Nephron progenitor cell (in vitro differentiated cells): ENCODE results near the gene ERLIN1.

Experiments used
- DNase-seq: peaks from one replicate; pipeline ENCODE4 v3.0.0; 2021
- H3K27ac Mint-ChIP-seq: 2 replicates; pipeline ENCODE4 v1.8.0; 2021; ENCODE audit warnings: mild to moderate bottlenecking, moderate library complexity, mixed read lengths
- H3K27me3 Mint-ChIP-seq: 2 replicates; pipeline ENCODE4 v1.8.0; 2021; ENCODE audit warnings: mild to moderate bottlenecking, low read depth, mixed read lengths; ENCODE audit not compliant: poor library complexity
- H3K36me3 Mint-ChIP-seq: 2 replicates; pipeline ENCODE4 v1.8.0; 2021; ENCODE audit warnings: low read depth, mixed read lengths
- H3K4me1 Mint-ChIP-seq: 2 replicates; pipeline ENCODE4 v1.8.0; 2021; ENCODE audit warnings: mixed read lengths
- H3K4me3 Mint-ChIP-seq: 2 replicates; pipeline ENCODE4 v1.8.0; 2021; ENCODE audit warnings: mild to moderate bottlenecking, moderate library complexity, mixed read lengths
- H3K9me3 Mint-ChIP-seq: 2 replicates; pipeline ENCODE4 v1.8.0; 2021; ENCODE audit warnings: mild to moderate bottlenecking, moderate library complexity, mixed read lengths
- TF ChIP-seq, protein P1 (sequence below): fragments of 200-600 bp; sonication (generic); IDR thresholded peaks from 2 replicates; pipeline ENCODE4 v1.5.0; 2021; ENCODE audit warnings: antibody characterized with exemption

The ERLIN1 gene

DNA sequence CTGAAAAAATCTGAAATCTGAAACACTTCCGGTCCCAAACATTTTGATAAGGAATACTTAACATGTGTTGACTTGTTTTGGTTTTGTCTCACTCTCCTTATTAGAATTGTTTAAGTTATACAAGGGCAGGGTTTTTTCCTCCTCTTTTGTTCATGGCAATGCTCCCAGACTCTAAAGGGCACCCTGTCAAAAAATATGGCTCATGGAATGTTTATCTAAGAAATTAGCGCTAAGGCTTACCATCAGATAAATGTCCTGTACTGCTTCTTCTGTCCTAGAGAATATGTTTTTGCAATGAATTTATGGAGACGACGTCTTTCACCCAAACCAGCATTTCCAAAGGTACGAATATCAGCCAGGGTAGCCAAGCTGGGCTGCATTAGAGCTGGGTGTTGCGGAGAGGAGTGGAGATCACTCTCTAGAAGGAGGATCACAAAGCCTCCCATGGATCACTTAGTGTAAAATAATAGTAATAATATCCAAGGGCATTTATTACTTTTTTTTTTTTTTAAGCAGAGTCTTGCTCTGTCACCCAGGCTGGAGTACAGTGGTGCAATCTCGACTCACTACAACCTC, 46.8 kb downstream of the ERLIN1 start:
- peaks cover 35% of the 10 kb centered on the region for H3K27me3 Mint-ChIP-seq
- H3K4me1 Mint-ChIP-seq = no peaks in the 10 kb centered on the region
- DNase-seq = no peak
- TF ChIP-seq, protein P1, sequence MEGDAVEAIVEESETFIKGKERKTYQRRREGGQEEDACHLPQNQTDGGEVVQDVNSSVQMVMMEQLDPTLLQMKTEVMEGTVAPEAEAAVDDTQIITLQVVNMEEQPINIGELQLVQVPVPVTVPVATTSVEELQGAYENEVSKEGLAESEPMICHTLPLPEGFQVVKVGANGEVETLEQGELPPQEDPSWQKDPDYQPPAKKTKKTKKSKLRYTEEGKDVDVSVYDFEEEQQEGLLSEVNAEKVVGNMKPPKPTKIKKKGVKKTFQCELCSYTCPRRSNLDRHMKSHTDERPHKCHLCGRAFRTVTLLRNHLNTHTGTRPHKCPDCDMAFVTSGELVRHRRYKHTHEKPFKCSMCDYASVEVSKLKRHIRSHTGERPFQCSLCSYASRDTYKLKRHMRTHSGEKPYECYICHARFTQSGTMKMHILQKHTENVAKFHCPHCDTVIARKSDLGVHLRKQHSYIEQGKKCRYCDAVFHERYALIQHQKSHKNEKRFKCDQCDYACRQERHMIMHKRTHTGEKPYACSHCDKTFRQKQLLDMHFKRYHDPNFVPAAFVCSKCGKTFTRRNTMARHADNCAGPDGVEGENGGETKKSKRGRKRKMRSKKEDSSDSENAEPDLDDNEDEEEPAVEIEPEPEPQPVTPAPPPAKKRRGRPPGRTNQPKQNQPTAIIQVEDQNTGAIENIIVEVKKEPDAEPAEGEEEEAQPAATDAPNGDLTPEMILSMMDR = no peak
- H3K27ac Mint-ChIP-seq = no peak overlapping the region
- peaks cover 9% of the 10 kb centered on the region for H3K9me3 Mint-ChIP-seq
- no peak overlapping the region for H3K4me3 Mint-ChIP-seq
- no peaks in the 10 kb centered on the region for H3K36me3 Mint-ChIP-seq

- no peak overlapping the region for H3K27ac Mint-ChIP-seq
- peaks cover 12% of the 10 kb centered on the region for H3K27me3 Mint-ChIP-seq
- peaks cover 11% of the 10 kb centered on the region for H3K4me1 Mint-ChIP-seq
- H3K36me3 Mint-ChIP-seq = no peaks in the 10 kb centered on the region
- H3K4me3 Mint-ChIP-seq = no peak overlapping the region
- H3K9me3 Mint-ChIP-seq = peaks cover 12% of the 10 kb centered on the region
- DNase-seq = no peak
- TF ChIP-seq, protein P1 = no peak
Observed at GRCh38 chr10:100135486-100135885, 50.3 kb downstream of the ERLIN1 start.

DNA sequence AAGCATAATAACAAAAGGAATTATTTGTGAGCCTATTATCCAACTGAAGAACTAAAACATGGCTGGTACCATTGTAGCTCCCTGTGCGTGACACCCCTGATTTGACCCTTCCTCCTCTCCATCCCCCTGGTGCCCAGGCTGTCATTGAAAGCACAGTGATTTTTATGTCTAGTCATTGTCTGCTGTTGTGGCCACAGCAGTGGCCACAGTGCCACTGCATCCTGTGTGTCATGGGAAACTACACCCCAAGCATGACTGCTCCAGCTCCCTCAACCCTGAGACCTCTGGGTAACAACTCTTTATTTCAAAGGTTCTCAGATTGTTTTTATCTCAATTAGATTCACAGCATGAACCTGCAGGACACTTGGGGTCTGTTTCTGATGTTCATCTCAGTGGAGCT, 52.0 kb downstream of the ERLIN1 start:
- H3K4me3 Mint-ChIP-seq = no peak overlapping the region
- H3K36me3 Mint-ChIP-seq = no peaks in the 10 kb centered on the region
- TF ChIP-seq, protein P1 = no peak
- H3K9me3 Mint-ChIP-seq = peaks cover 12% of the 10 kb centered on the region
- H3K4me1 Mint-ChIP-seq = peaks cover 13% of the 10 kb centered on the region
- DNase-seq = no peak
- H3K27me3 Mint-ChIP-seq = peaks cover 13% of the 10 kb centered on the region
- H3K27ac Mint-ChIP-seq = no peak overlapping the region

- TF ChIP-seq, protein P1 = no peak
- Mint-ChIP-seq H3K27ac (no peak overlapping the region), H3K4me3 (no peak overlapping the region), H3K4me1 (peaks cover 13% of the 10 kb centered on the region), H3K27me3 (peaks cover 22% of the 10 kb centered on the region), H3K36me3 (no peaks in the 10 kb centered on the region), H3K9me3 (peaks cover 12% of the 10 kb centered on the region)
- no peak for DNase-seq
Observed at GRCh38 chr10:100132427-100132826, 53.4 kb downstream of the ERLIN1 start.

- no peak for DNase-seq
- H3K4me1 Mint-ChIP-seq = peaks cover 13% of the 10 kb centered on the region
- no peak overlapping the region for H3K27ac Mint-ChIP-seq
- TF ChIP-seq, protein P1 = no peak
- peaks cover 23% of the 10 kb centered on the region for H3K27me3 Mint-ChIP-seq
- no peak overlapping the region for H3K4me3 Mint-ChIP-seq
- H3K9me3 Mint-ChIP-seq = peaks cover 12% of the 10 kb centered on the region
- no peaks in the 10 kb centered on the region for H3K36me3 Mint-ChIP-seq
Observed at GRCh38 chr10:100131571-100131970, 54.3 kb downstream of the ERLIN1 start.

DNA sequence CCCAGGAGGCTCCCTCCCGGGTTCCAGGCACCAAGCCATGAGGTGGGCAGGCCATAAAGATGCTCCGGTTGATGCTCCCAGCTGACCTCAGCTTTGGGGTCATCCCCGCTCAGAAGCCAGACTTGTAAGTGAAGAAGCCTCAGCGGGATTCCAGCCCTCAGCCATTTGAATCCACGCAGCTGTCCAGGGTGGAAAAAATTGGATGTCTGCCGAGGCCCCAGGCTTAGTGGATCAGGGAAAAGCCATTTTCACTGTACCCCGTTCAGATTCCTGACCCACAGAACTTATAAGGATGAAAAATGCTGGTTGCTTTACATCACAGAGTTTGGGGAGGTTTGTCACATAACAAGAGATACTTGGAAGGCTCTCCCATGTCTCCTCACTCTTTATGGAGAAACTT, 55.0 kb downstream of the ERLIN1 start:
- peaks cover 13% of the 10 kb centered on the region for H3K4me1 Mint-ChIP-seq
- peaks cover 23% of the 10 kb centered on the region for H3K27me3 Mint-ChIP-seq
- DNase-seq = peak; percentile 9
- H3K4me3 Mint-ChIP-seq = no peak overlapping the region
- TF ChIP-seq, protein P1 = no peak
- H3K27ac Mint-ChIP-seq = no peak overlapping the region
- H3K36me3 Mint-ChIP-seq = no peaks in the 10 kb centered on the region
- peaks cover 12% of the 10 kb centered on the region for H3K9me3 Mint-ChIP-seq
